HG03457 (cell line): ENCODE data around the gene CLCA1.

Experiments
- ATAC-seq: cut with Tn5 transposase; IDR thresholded peaks from one replicate; pipeline ENCODE4 v1.9.1; 2021; ENCODE audit warnings: moderate number of reproducible peaks; ENCODE audit not compliant: unreplicated experiment

CLCA1 gene

DNA sequence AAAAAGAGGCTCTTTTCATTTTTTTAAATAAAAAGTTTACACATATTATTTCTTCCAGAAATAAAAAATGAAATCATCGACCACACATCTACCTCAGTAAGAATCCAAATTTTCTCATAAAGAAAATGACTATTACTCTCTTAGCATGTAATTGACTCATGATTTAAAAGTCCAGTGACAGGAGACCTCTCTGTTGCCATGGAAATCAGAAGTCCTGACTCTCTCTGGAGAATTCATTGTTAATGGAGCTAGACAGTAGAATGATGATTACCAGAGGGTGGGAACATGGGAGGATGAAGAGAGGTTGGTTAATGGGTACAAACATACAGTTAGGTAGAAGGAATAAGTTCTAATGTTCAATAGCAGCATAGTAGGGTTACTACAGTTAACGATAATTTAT lies 73.1 kb downstream of the CLCA1 start:
- ATAC-seq = no peak

- ATAC-seq = no peak
Measured at GRCh38 chr1:86542631-86543030, 73.9 kb downstream of the CLCA1 start.

DNA sequence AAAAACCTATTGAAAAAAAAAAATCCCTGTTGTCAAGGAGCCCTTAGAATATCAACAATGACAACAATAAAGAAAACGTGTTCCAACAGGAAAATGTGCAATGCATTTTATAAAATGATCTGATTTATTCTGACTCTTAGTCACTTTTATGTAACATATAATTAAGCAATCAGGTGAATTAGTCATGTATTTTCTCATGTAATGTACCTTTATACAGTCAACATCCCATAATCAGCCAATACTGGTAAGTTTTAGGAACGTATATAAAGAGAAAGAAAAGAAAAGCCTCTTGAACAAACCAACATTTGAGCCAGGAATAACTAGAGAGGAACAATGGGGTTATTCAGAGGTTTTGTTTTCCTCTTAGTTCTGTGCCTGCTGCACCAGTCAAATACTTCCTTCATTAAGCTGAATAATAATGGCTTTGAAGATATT lies 78.1 kb downstream of the CLCA1 start, which contains the start of gene CLCA4:
Gene CLCA4 (plus strand): TSS at position 292 of the 435 bp plus-strand sequence. CDS start 42 bp downstream, at position 334.
- no peak for ATAC-seq

- ATAC-seq = no peak
Measured at GRCh38 chr1:86548839-86549238, 80.1 kb downstream of the CLCA1 start.
